Small intestine (tissue), 7 donors: ENCODE measurements around the gene SEL1L3. TPM values are rescaled to one million over a fixed set of nuclear protein-coding genes. Genes with fewer than 3 reads are reported as not detected.
A peak's percentile ranks its signal among the peaks of the same experiment; 100 is the strongest.

ENCODE experiments used
- DNase-seq, 2 donors: peaks; one replicate each; pipeline versions ENCODE4 v3.0.0 to v3.0.0-alpha.2; 2013
- FAIRE-seq: peaks from 2 replicates; lab custom pipeline; 2012; peaks lifted over from hg19 to GRCh38; lab: Jason Lieb, UNC
- H3K27ac ChIP-seq, 3 donors: one replicate each; pipeline ENCODE4 v1.5.1; 2013; ENCODE audit warnings: low read length in 2 of 3, mild to moderate bottlenecking in 2 of 3, control low read depth in 1 of 3, inconsistent platforms in 1 of 3, low read depth in 1 of 3, moderate library complexity in 1 of 3
- H3K27me3 ChIP-seq, 3 donors: one replicate each; pipeline ENCODE4 v1.6.1; 2013; ENCODE audit warnings: low read length in 3 of 3, inconsistent platforms in 1 of 3; ENCODE audit not compliant: control insufficient read depth in 3 of 3, insufficient read depth in 3 of 3
- H3K36me3 ChIP-seq, 3 donors: one replicate each; pipeline ENCODE4 v1.6.1; 2013; ENCODE audit warnings: low read length in 3 of 3, inconsistent platforms in 1 of 3, low read depth in 1 of 3, mild to moderate bottlenecking in 1 of 3, moderate library complexity in 1 of 3; ENCODE audit not compliant: control insufficient read depth in 3 of 3, insufficient read depth in 2 of 3
- H3K4me1 ChIP-seq, 3 donors: one replicate each; pipeline ENCODE4 v1.6.1; 2013; ENCODE audit warnings: low read length in 2 of 3, inconsistent platforms in 1 of 3, low read depth in 1 of 3, mild to moderate bottlenecking in 1 of 3, moderate library complexity in 1 of 3; ENCODE audit not compliant: control insufficient read depth in 3 of 3, insufficient read depth in 2 of 3
- H3K4me3 ChIP-seq, 3 donors: one replicate each; pipeline ENCODE4 v1.5.1; 2013; ENCODE audit warnings: low read length in 3 of 3, control low read depth in 1 of 3, inconsistent platforms in 1 of 3, low read depth in 1 of 3, mild to moderate bottlenecking in 1 of 3, moderate library complexity in 1 of 3
- H3K9me3 ChIP-seq, 2 donors: one replicate each; pipeline ENCODE4 v1.6.1; 2013; ENCODE audit warnings: low read depth in 1 of 2, low read length in 1 of 2; ENCODE audit not compliant: control insufficient read depth in 2 of 2, insufficient read depth in 1 of 2
- WGBS, 3 donors: extraction: QIAGEN DNeasy Blood & Tissue Kit; methylation state at CpG; one replicate each; pipeline ENCODE4 v1.1.7; 2013; 5-methylcytosine and 5-hydroxymethylcytosine counted together
- polyA plus RNA-seq, 4 donors: library from polyadenylated mRNA; stranded (reverse) in 3 of 4; unstranded in 1 of 4; fragments of 200-250 nt in 3 of 4; fragments of 120-200 nt in 1 of 4; gene quantifications; one replicate each; pipeline versions ENCODE4 v1.2.1 to v1.2.3, GENCODE V29; 2013
- donor health status: healthy with polysubstance abuse.
- donor health status: control.
- donor health status: control.
- donor health status: Bipolar disorder and iron deficiency.
- donor health status: healthy.

Gene SEL1L3
- polyA plus RNA-seq, 4 donors: 42.7 to 77.5 (median 51.2) TPM

GRCh38 chr4:25810461-25811373 is 52.1 kb downstream of the SEL1L3 start:
- DNase-seq (no peak), FAIRE-seq (no peak)
- no peak overlapping the region for H3K4me3 ChIP-seq
- 95 to 97% (median 96%) methylated on average over 23 of the region's 23 CpGs for WGBS, 3 donors
- H3K36me3 ChIP-seq: peaks cover 0 to 42% (median 16%) of the 10 kb centered on the region in 3 donors
- no peak overlapping the region for H3K27ac ChIP-seq
- H3K4me1 ChIP-seq: no peaks in the 10 kb centered on the region
- H3K9me3 ChIP-seq: no peaks in the 10 kb centered on the region
- H3K27me3 ChIP-seq: no peaks in the 10 kb centered on the region

- no peaks in the 10 kb centered on the region for H3K9me3 ChIP-seq
- 70 to 83% (median 76%) methylated on average over 4 of the region's 4 CpGs for WGBS, 3 donors
- H3K27me3 ChIP-seq: no peaks in the 10 kb centered on the region
- DNase-seq (peak in 1 of 2 donors; percentile 35), FAIRE-seq (no peak)
- H3K36me3 ChIP-seq: peaks cover 0 to 38% (median 14%) of the 10 kb centered on the region in 3 donors
- H3K4me3 ChIP-seq: no peak overlapping the region
- H3K27ac ChIP-seq: no peak overlapping the region
- no peaks in the 10 kb centered on the region for H3K4me1 ChIP-seq
Measured at GRCh38 chr4:25809996-25810395, 52.8 kb downstream of the SEL1L3 start.

GRCh38 chr4:25807102-25807728 is 55.6 kb downstream of the SEL1L3 start:
- H3K4me3 ChIP-seq: no peak overlapping the region
- H3K36me3 ChIP-seq: peaks cover 7 to 49% (median 20%) of the 10 kb centered on the region in 3 donors
- H3K27me3 ChIP-seq: no peaks in the 10 kb centered on the region
- no peaks in the 10 kb centered on the region for H3K4me1 ChIP-seq
- no peaks in the 10 kb centered on the region for H3K9me3 ChIP-seq
- no peak for FAIRE-seq
- WGBS, 3 donors: 75 to 92% (median 89%) methylated on average over 8 of the region's 8 CpGs
- no peak for DNase-seq
- no peak overlapping the region for H3K27ac ChIP-seq

- no peak overlapping the region for H3K27ac ChIP-seq
- H3K9me3 ChIP-seq: no peaks in the 10 kb centered on the region
- H3K36me3 ChIP-seq: peaks cover 7 to 50% (median 22%) of the 10 kb centered on the region in 3 donors
- no peak for FAIRE-seq
- no peak for DNase-seq
- H3K4me1 ChIP-seq: no peaks in the 10 kb centered on the region
- 77 to 84% (median 78%) methylated on average over 6 of the region's 6 CpGs for WGBS, 3 donors
- H3K27me3 ChIP-seq: no peaks in the 10 kb centered on the region
- no peak overlapping the region for H3K4me3 ChIP-seq
Measured at GRCh38 chr4:25805255-25805860, 57.4 kb downstream of the SEL1L3 start.

- no peak overlapping the region for H3K4me3 ChIP-seq
- FAIRE-seq (no peak), DNase-seq (no peak)
- no peaks in the 10 kb centered on the region for H3K9me3 ChIP-seq
- no peak overlapping the region for H3K27ac ChIP-seq
- peaks cover 7 to 41% (median 27%) of the 10 kb centered on the region in 3 donors for H3K36me3 ChIP-seq
- no peaks in the 10 kb centered on the region for H3K27me3 ChIP-seq
- H3K4me1 ChIP-seq: no peaks in the 10 kb centered on the region
- 82 to 97% (median 90%) methylated on average over 3 of the region's 3 CpGs for WGBS, 3 donors
Measured at GRCh38 chr4:25803720-25804225, 59.0 kb downstream of the SEL1L3 start.

GRCh38 chr4:25801594-25801993 is 61.2 kb downstream of the SEL1L3 start:
- no peak overlapping the region for H3K4me3 ChIP-seq
- H3K9me3 ChIP-seq: no peaks in the 10 kb centered on the region
- DNase-seq (peak in 1 of 2 donors; percentile 4), FAIRE-seq (no peak)
- H3K36me3 ChIP-seq: peaks cover 7 to 53% (median 24%) of the 10 kb centered on the region in 3 donors
- H3K4me1 ChIP-seq: no peaks in the 10 kb centered on the region
- no peak overlapping the region for H3K27ac ChIP-seq
- H3K27me3 ChIP-seq: no peaks in the 10 kb centered on the region

DNA sequence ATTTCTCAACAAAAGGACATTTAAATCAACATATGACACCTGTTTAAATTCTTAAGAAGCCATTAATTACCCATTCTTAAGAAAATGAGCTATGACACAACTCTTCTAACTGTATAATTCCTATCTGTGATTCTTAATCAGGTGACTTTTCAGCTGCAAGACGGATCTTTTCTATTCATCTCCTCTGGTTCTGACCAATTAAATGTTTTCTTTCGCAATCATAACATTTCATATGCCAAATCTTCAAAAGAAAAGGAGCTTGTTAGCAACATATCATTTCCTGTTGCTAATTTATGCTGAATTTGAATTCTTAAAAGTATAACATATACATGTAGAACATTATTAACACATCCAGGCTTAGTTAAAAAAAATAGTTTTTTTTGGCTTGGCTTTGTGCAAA is 62.5 kb downstream of the SEL1L3 start:
- Histone ChIP-seq H3K4me3 (no peak overlapping the region), H3K4me1 (no peaks in the 10 kb centered on the region), H3K36me3 (peaks cover 7 to 57% (median 23%) of the 10 kb centered on the region in 3 donors), H3K27ac (no peak overlapping the region), H3K27me3 (no peaks in the 10 kb centered on the region), H3K9me3 (no peaks in the 10 kb centered on the region)
- DNase-seq: no peak
- no peak for FAIRE-seq
- WGBS, 3 donors: 91 to 93% (median 92%) methylated on average over 2 of the region's 2 CpGs

- Histone ChIP-seq H3K27ac (no peak overlapping the region), H3K27me3 (no peaks in the 10 kb centered on the region), H3K36me3 (peaks cover 7 to 57% (median 23%) of the 10 kb centered on the region in 3 donors), H3K4me3 (no peak overlapping the region), H3K9me3 (no peaks in the 10 kb centered on the region), H3K4me1 (no peaks in the 10 kb centered on the region)
- 91 to 97% (median 95%) methylated on average over 5 of the region's 5 CpGs for WGBS, 3 donors
- DNase-seq: no peak
- FAIRE-seq: no peak
Measured at GRCh38 chr4:25799522-25799921, 63.3 kb downstream of the SEL1L3 start.
